ENCODE measurements around the gene ZIC2. TPM values are rescaled to one million over a fixed set of nuclear protein-coding genes. Genes with fewer than 3 reads are reported as not detected.

Gene ZIC2
- not detected for total RNA-seq

- intact Hi-C loops (cut with DNase I) = no loop called here
- 0 to 2% methylated on average over 9 to 31 of the region's 41 CpGs for WGBS, 2 donors
- H3K27ac ChIP-seq = no peak within 1 kb of the TSS
- no peaks in the 10 kb centered on the region for H3K9me3 ChIP-seq
- DNase-seq (no peak), ATAC-seq (peak; percentile 11)
- no peaks in the 10 kb centered on the region for H3K36me3 ChIP-seq (replicated peaks in 1 of 2; ENCODE audit: insufficient read depth in 1 of 2, low read depth in 2 of 2)
- H3K27me3 ChIP-seq = peaks cover 7 to 65% of the 10 kb centered on the region in 2 donors
- TF ChIP-seq CTCF (IDR thresholded peaks at IDR 0.05) (no peak), POLR2A (IDR thresholded peaks at IDR 0.05) (no peak)
- peak within 1 kb of the TSS; percentile 5 to 18 for H3K4me3 ChIP-seq
- peaks cover 28% of the 10 kb centered on the region for H3K4me1 ChIP-seq
These were observed at the start of gene ZIC2 for GRCh38 chr13:99981735-99982035. ZIC2 (plus strand) TSS chr13:99981784; CDS start chr13:99982065, 281 bp downstream.

- no peak for DNase-seq
- Histone ChIP-seq H3K36me3 (replicated peaks in 1 of 2; ENCODE audit: insufficient read depth in 1 of 2, low read depth in 2 of 2) (no peaks in the 10 kb centered on the region), H3K9me3 (no peaks in the 10 kb centered on the region), H3K27me3 (no peaks in the 10 kb centered on the region), H3K4me3 (no peak overlapping the region), H3K4me1 (no peaks in the 10 kb centered on the region), H3K27ac (no peak overlapping the region)
- ATAC-seq = no peak
- no peak for TF ChIP-seq CTCF (IDR thresholded peaks at IDR 0.05)
- no peak for TF ChIP-seq POLR2A (IDR thresholded peaks at IDR 0.05)
- intact Hi-C loops (cut with DNase I) = no loop called here
- WGBS, 2 donors = 81 to 86% methylated on average over 5 of the region's 5 CpGs
These were observed 48.7 kb upstream of the ZIC2 start for GRCh38 chr13:99932912-99933311.

GRCh38 chr13:99935772-99936171 is 45.8 kb upstream of the ZIC2 start:
- intact Hi-C loops (cut with DNase I) = no loop called here
- ATAC-seq (no peak), DNase-seq (no peak)
- Histone ChIP-seq H3K9me3 (no peaks in the 10 kb centered on the region), H3K27me3 (no peaks in the 10 kb centered on the region), H3K4me3 (no peak overlapping the region), H3K27ac (no peak overlapping the region), H3K4me1 (no peaks in the 10 kb centered on the region), H3K36me3 (replicated peaks in 1 of 2; ENCODE audit: insufficient read depth in 1 of 2, low read depth in 2 of 2) (no peaks in the 10 kb centered on the region)
- 86 to 91% methylated on average over 2 of the region's 2 CpGs for WGBS, 2 donors
- no peak for TF ChIP-seq CTCF (IDR thresholded peaks at IDR 0.05)
- no peak for TF ChIP-seq POLR2A (IDR thresholded peaks at IDR 0.05)

GRCh38 chr13:99938635-99939034 is 42.9 kb upstream of the ZIC2 start:
- no peak for DNase-seq
- no peak for TF ChIP-seq CTCF (IDR thresholded peaks at IDR 0.05)
- TF ChIP-seq POLR2A (IDR thresholded peaks at IDR 0.05) = no peak
- Histone ChIP-seq H3K9me3 (no peaks in the 10 kb centered on the region), H3K4me1 (no peaks in the 10 kb centered on the region), H3K27me3 (no peaks in the 10 kb centered on the region), H3K4me3 (no peak overlapping the region), H3K36me3 (replicated peaks in 1 of 2; ENCODE audit: insufficient read depth in 1 of 2, low read depth in 2 of 2) (no peaks in the 10 kb centered on the region), H3K27ac (no peak overlapping the region)
- 85 to 88% methylated on average over 7 of the region's 7 CpGs for WGBS, 2 donors
- intact Hi-C loops (cut with DNase I) = no loop called here
- ATAC-seq = no peak

DNA sequence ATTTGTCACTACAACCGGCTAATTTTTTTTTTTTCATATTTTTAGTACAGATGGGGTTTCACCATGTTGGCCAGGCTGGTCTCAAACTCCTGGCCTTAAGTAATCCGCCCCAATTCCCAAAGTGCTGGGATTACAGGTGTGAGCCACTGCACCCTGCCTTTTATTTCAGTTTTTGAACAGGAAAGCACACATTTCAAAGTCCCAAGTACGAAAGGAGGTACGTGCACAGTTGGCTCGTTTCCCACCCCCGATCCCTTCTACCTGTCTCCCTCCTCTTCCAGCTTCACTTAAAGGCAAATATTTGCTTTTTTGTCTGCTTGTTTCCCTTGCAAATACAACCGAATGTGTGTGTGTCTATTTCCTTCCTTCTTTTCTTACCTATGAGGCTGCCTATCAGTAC is 40.5 kb upstream of the ZIC2 start:
- Histone ChIP-seq H3K27ac (no peak overlapping the region), H3K4me1 (no peaks in the 10 kb centered on the region), H3K9me3 (no peaks in the 10 kb centered on the region), H3K27me3 (peaks cover 0 to 3% of the 10 kb centered on the region in 2 donors), H3K36me3 (replicated peaks in 1 of 2; ENCODE audit: insufficient read depth in 1 of 2, low read depth in 2 of 2) (no peaks in the 10 kb centered on the region), H3K4me3 (no peak overlapping the region)
- DNase-seq (peak in 1 of 4 donors; percentile 24), ATAC-seq (no peak)
- 24 to 28% methylated on average over 7 of the region's 7 CpGs for WGBS, 2 donors
- intact Hi-C loops (cut with DNase I) = no loop called here
- TF ChIP-seq POLR2A (IDR thresholded peaks at IDR 0.05) = no peak
- no peak for TF ChIP-seq CTCF (IDR thresholded peaks at IDR 0.05)
